ENCODE results near the gene CHPF. TPM values are rescaled to one million over a fixed set of nuclear protein-coding genes. Genes with fewer than 3 reads are reported as not detected.

The CHPF gene
- total and polyA plus RNA-seq, 2 experiments from 2014 or later: 180 to 315 TPM

DNA sequence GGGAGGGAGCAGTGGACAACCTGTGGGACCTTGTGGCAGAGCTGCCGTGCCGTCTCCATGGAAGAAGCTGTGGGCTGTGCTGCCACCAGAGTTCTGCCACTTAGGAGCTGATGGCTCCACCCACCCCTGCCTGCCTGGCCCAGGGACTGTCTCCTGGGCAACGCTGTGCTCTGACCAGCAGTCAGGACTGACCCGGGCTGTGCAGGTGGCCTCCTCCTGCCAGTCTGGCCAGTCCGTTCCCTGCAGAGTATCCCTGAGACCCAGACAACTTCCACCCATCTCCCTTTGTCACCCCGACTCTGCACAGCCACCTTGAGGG, 16.6 kb downstream of the CHPF start:
- peaks cover 61% of the 10 kb centered on the region for H3K27me3 ChIP-seq
- WGBS (ENCODE audit: low lambda C conversion rate, missing lambda C conversion rate): 50% methylated on average over 6 of the region's 6 CpGs
- DNase-seq (ENCODE audit: low spot score): no peak

DNA sequence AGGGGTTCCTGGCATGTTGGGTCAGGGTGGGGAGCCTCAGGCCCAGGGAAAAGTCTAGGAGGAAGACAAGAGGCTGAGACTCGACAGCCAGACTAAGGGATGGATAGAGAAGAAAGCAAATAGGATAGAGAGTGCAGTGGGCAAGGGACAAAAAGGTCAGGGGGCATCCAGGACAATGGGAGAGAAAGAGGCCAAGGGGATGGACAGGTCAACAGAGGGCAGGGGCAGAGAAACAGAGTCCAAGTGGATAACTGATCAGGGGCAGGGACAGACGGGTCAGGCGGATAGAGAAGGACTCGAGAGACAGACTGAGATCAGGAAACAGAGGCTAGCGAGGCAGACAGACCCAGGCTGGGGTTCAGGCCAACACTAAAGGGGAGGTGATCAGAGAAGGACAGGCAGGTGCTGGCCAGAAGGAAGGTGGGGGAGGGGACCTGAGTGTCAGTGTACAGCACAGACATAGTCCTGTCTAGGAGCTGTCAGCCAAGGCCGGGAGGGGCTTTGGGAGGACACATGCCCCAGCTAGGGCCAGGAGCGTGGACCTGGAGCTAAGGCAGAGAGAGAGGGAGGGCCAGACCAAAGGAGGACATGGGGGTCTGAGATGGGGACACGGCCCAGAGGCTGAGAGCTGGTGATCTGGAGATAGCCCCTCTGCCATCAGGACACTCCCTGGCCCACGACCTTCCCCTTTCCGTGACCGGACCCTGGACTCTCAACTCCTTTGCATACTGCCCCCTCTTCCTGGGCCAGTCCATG, 17.1 kb downstream of the CHPF start:
- Histone ChIP-seq H3K27me3 (peaks cover 66% of the 10 kb centered on the region), H2AFZ (no peak overlapping the region), H3K9me2 (replicated peaks; ENCODE audit: insufficient read depth) (no peaks in the 10 kb centered on the region), H3K27ac (no peak overlapping the region), H3K36me3 (replicated peaks; ENCODE audit: insufficient read depth, low read depth) (no peaks in the 10 kb centered on the region), H3K9me3 (ENCODE audit: low read depth) (no peaks in the 10 kb centered on the region), H3K4me2 (no peak overlapping the region), H3K4me1 (ENCODE audit: insufficient read depth) (peaks cover 20% of the 10 kb centered on the region), H4K20me1 (ENCODE audit: insufficient read depth, poor library complexity, severe bottlenecking) (no peaks in the 10 kb centered on the region), H3K79me2 (no peaks in the 10 kb centered on the region), H3K4me3 (no peak overlapping the region)
- DNase-seq (ENCODE audit: low spot score): no peak
- WGBS (ENCODE audit: low lambda C conversion rate, missing lambda C conversion rate): 62% methylated on average over 9 of the region's 11 CpGs
- no peak for TF ChIP-seq EZH2 (IDR thresholded peaks at IDR 0.05; ENCODE audit: borderline replicate concordance)
- TF ChIP-seq, protein P1, sequence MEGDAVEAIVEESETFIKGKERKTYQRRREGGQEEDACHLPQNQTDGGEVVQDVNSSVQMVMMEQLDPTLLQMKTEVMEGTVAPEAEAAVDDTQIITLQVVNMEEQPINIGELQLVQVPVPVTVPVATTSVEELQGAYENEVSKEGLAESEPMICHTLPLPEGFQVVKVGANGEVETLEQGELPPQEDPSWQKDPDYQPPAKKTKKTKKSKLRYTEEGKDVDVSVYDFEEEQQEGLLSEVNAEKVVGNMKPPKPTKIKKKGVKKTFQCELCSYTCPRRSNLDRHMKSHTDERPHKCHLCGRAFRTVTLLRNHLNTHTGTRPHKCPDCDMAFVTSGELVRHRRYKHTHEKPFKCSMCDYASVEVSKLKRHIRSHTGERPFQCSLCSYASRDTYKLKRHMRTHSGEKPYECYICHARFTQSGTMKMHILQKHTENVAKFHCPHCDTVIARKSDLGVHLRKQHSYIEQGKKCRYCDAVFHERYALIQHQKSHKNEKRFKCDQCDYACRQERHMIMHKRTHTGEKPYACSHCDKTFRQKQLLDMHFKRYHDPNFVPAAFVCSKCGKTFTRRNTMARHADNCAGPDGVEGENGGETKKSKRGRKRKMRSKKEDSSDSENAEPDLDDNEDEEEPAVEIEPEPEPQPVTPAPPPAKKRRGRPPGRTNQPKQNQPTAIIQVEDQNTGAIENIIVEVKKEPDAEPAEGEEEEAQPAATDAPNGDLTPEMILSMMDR (IDR thresholded peaks at IDR 0.05; ENCODE audit: poor library complexity): no peak
- no peak for TF ChIP-seq EZH2phosphoT487 (IDR thresholded peaks at IDR 0.05; ENCODE audit: low read depth, severe bottlenecking, unreplicated experiment)

More for the DNA sequence above, 16.6 kb downstream of the CHPF start:
- TF ChIP-seq EZH2 (IDR thresholded peaks at IDR 0.05; ENCODE audit: borderline replicate concordance) (no peak), EZH2phosphoT487 (IDR thresholded peaks at IDR 0.05; ENCODE audit: low read depth, severe bottlenecking, unreplicated experiment) (no peak)
- TF ChIP-seq, protein P1 (IDR thresholded peaks at IDR 0.05; ENCODE audit: poor library complexity): no peak
- no peaks in the 10 kb centered on the region for H3K79me2 ChIP-seq
- no peak overlapping the region for H2AFZ ChIP-seq
- no peaks in the 10 kb centered on the region for H3K9me2 ChIP-seq (replicated peaks; ENCODE audit: insufficient read depth)
- no peak overlapping the region for H3K4me2 ChIP-seq
- no peaks in the 10 kb centered on the region for H3K36me3 ChIP-seq (replicated peaks; ENCODE audit: insufficient read depth, low read depth)
- no peak overlapping the region for H3K27ac ChIP-seq
- H3K9me3 ChIP-seq (ENCODE audit: low read depth): no peaks in the 10 kb centered on the region
- no peaks in the 10 kb centered on the region for H4K20me1 ChIP-seq (ENCODE audit: insufficient read depth, poor library complexity, severe bottlenecking)
- H3K4me1 ChIP-seq (ENCODE audit: insufficient read depth): peaks cover 15% of the 10 kb centered on the region
- H3K4me3 ChIP-seq: no peak overlapping the region

DNA sequence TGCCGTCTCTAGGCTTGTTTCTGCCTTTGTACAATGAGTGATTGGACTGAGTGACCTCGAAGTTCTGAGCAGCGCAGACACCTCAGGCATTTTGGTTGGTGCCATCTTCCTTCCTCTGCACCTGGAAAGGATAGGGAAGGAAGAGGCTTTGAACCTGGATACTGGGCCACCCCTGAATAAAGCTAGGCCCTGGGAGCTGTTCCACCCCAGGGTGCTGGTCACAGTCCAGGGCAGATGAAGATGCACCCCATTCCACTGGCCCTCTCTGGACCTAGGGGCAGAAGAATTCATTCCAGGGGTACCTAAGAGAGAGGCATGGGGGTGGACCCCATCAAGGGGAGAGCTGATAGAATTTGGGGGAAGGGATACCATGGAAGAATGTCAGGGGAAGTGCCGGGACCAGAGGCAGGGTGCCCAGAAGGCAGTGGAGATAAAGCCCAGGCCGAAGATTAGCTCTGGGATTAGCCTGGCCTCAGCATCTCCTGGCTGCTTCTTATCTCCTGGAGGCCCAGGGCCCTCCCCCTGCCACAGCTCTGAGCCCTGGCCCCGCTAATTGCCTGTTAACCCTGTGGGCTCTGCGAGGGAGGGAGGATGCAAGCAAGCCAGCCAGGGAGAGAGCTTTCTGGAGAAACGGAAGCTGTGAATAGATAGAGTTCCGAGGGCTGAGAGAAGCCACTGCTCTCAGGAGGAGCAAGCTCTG, 17.9 kb downstream of the CHPF start:
- DNase-seq (ENCODE audit: low spot score): peak; percentile 64
- Histone ChIP-seq H3K27me3 (peaks cover 66% of the 10 kb centered on the region), H3K27ac (no peak overlapping the region), H3K9me3 (ENCODE audit: low read depth) (no peaks in the 10 kb centered on the region), H3K4me3 (no peak overlapping the region), H4K20me1 (ENCODE audit: insufficient read depth, poor library complexity, severe bottlenecking) (no peaks in the 10 kb centered on the region), H3K4me1 (ENCODE audit: insufficient read depth) (peaks cover 26% of the 10 kb centered on the region), H3K79me2 (no peaks in the 10 kb centered on the region), H2AFZ (no peak overlapping the region), H3K9me2 (replicated peaks; ENCODE audit: insufficient read depth) (no peaks in the 10 kb centered on the region), H3K4me2 (no peak overlapping the region), H3K36me3 (replicated peaks; ENCODE audit: insufficient read depth, low read depth) (no peaks in the 10 kb centered on the region)
- 28% methylated on average over 9 of the region's 9 CpGs for WGBS (ENCODE audit: low lambda C conversion rate, missing lambda C conversion rate)
- TF ChIP-seq, protein P1 (IDR thresholded peaks at IDR 0.05; ENCODE audit: poor library complexity): no peak
- no peak for TF ChIP-seq EZH2phosphoT487 (IDR thresholded peaks at IDR 0.05; ENCODE audit: low read depth, severe bottlenecking, unreplicated experiment)
- no peak for TF ChIP-seq EZH2 (IDR thresholded peaks at IDR 0.05; ENCODE audit: borderline replicate concordance)

All from hepatocyte (in vitro differentiated cells).